GM23338 (cell line): ENCODE data around the gene ZNF276. TPM values are rescaled to one million over a fixed set of nuclear protein-coding genes. Genes with fewer than 3 reads are reported as not detected.

Experiments used
- ATAC-seq: fragments of 200-7000 bp; cut with Tn5 transposase; 3 replicates; pipeline ENCODE4 v1.9.1; 2020
- DNase-seq: peaks from one replicate; pipeline ENCODE4 v3.0.0-alpha.2; 2015; ENCODE audit warnings: low spot score
- H2AFZ ChIP-seq: fragments of 200-600 bp; sonication (generic); 2 replicates; pipeline ENCODE4 v1.8.0; 2016; ENCODE audit warnings: antibody characterized with exemption, mild to moderate bottlenecking, moderate library complexity
- H3F3A ChIP-seq: fragments of 200-600 bp; sonication (generic); replicated peaks from 2 replicates; pipeline ENCODE4 v1.8.0; 2017; ENCODE audit warnings: antibody characterized with exemption, mixed run types, low read depth
- H3K27ac ChIP-seq: fragments of 200-600 bp; sonication (generic); 2 replicates; pipeline ENCODE4 v1.6.1; 2016; ENCODE audit warnings: low read depth
- H3K27me3 ChIP-seq: fragments of 200-600 bp; sonication (generic); 2 replicates; pipeline ENCODE4 v1.8.0; 2016; ENCODE audit warnings: mild to moderate bottlenecking, mixed run types, moderate library complexity; ENCODE audit not compliant: insufficient read depth
- H3K36me3 ChIP-seq: fragments of 200-600 bp; sonication (generic); 2 replicates; pipeline ENCODE4 v1.8.0; 2016; ENCODE audit warnings: mild to moderate bottlenecking; ENCODE audit not compliant: insufficient read depth
- H3K4me1 ChIP-seq: fragments of 200-600 bp; sonication (generic); 2 replicates; pipeline ENCODE4 v1.8.0; 2016; ENCODE audit warnings: mild to moderate bottlenecking, moderate library complexity; ENCODE audit not compliant: insufficient read depth
- H3K4me2 ChIP-seq: fragments of 200-600 bp; sonication (generic); 2 replicates; pipeline ENCODE4 v1.7.1; 2017; ENCODE audit warnings: mixed run types
- H3K4me3 ChIP-seq: fragments of 200-600 bp; sonication (generic); 2 replicates; pipeline ENCODE4 v1.6.1; 2016; ENCODE audit warnings: mixed run types
- H3K79me2 ChIP-seq: fragments of 200-600 bp; sonication (generic); replicated peaks from 2 replicates; pipeline ENCODE4 v1.8.0; 2017; ENCODE audit warnings: mild to moderate bottlenecking; ENCODE audit not compliant: insufficient read depth
- H3K9me2 ChIP-seq: fragments of 200-600 bp; sonication (generic); 2 replicates; pipeline ENCODE4 v1.8.0; 2017; ENCODE audit not compliant: insufficient read depth
- H4K20me1 ChIP-seq: fragments of 200-600 bp; sonication (generic); replicated peaks from 2 replicates; pipeline ENCODE4 v1.8.0; 2017; ENCODE audit warnings: mild to moderate bottlenecking; ENCODE audit not compliant: insufficient read depth
- H3K27ac Mint-ChIP-seq: 2 replicates; pipeline ENCODE4 v1.8.0; 2020; ENCODE audit warnings: inconsistent platforms, mild to moderate bottlenecking, moderate library complexity, mixed read lengths
- H3K27me3 Mint-ChIP-seq: 3 replicates; pipeline ENCODE4 v1.8.0; 2022; ENCODE audit warnings: low read depth, mild to moderate bottlenecking, moderate library complexity, mixed read lengths, inconsistent platforms; ENCODE audit not compliant: insufficient read depth, poor library complexity
- H3K36me3 Mint-ChIP-seq: 3 replicates; pipeline ENCODE4 v1.8.0; 2021; ENCODE audit warnings: low read depth, mild to moderate bottlenecking, inconsistent platforms, moderate library complexity, mixed read lengths
- H3K4me1 Mint-ChIP-seq: 3 replicates; pipeline ENCODE4 v1.8.0; 2020; ENCODE audit warnings: mild to moderate bottlenecking, inconsistent platforms, mixed read lengths
- H3K4me3 Mint-ChIP-seq: 3 replicates; pipeline ENCODE4 v1.8.0; 2021; ENCODE audit warnings: moderate library complexity, mild to moderate bottlenecking, inconsistent platforms, mixed read lengths
- H3K9me3 Mint-ChIP-seq: 3 replicates; pipeline ENCODE4 v1.8.0; 2020; ENCODE audit warnings: moderate library complexity, mild to moderate bottlenecking, inconsistent platforms, mixed read lengths
- CREB1 ChIP-seq: fragments of 250-450 bp; sonication (Bioruptor Pico); IDR thresholded peaks from 2 replicates; pipeline ENCODE4 v1.5.0; 2020; ENCODE audit warnings: low read depth, mild to moderate bottlenecking, moderate library complexity
- ETS1 ChIP-seq: IDR thresholded peaks from 2 replicates; pipeline ENCODE4 v1.6.1; 2016; ENCODE audit warnings: antibody characterized with exemption
- EZH2 ChIP-seq: fragments of 200-600 bp; sonication (generic); IDR thresholded peaks from one replicate; pipeline ENCODE4 v1.8.0; 2017; ENCODE audit warnings: antibody characterized with exemption, mild to moderate bottlenecking, low read depth; ENCODE audit not compliant: unreplicated experiment
- EZH2phosphoT487 ChIP-seq: fragments of 200-600 bp; sonication (generic); IDR thresholded peaks from one replicate; pipeline ENCODE4 v1.8.1; 2018; ENCODE audit warnings: antibody characterized with exemption; ENCODE audit not compliant: unreplicated experiment
- JUNB ChIP-seq: IDR thresholded peaks from one replicate; pipeline ENCODE4 v1.6.1; 2016; ENCODE audit warnings: antibody characterized with exemption; ENCODE audit not compliant: unreplicated experiment
- NANOG ChIP-seq: IDR thresholded peaks from 2 replicates; pipeline ENCODE4 v1.6.1; 2016; ENCODE audit warnings: antibody characterized with exemption, borderline replicate concordance
- POLR2AphosphoS5 ChIP-seq: IDR thresholded peaks from 2 replicates; pipeline ENCODE4 v1.6.1; 2016; ENCODE audit warnings: antibody characterized with exemption, low read depth
- REST ChIP-seq: IDR thresholded peaks from one replicate; pipeline ENCODE4 v1.6.1; 2018; ENCODE audit warnings: antibody characterized with exemption; ENCODE audit not compliant: unreplicated experiment
- STAT1 ChIP-seq: IDR thresholded peaks from one replicate; pipeline ENCODE4 v1.6.1; 2016; ENCODE audit warnings: antibody characterized with exemption; ENCODE audit not compliant: unreplicated experiment
- ZNF114 ChIP-seq: fragments of 250-450 bp; sonication (Bioruptor Pico); IDR thresholded peaks from 2 replicates; pipeline ENCODE4 v1.5.0; 2020; ENCODE audit warnings: mild to moderate bottlenecking, moderate library complexity
- ZNF331 ChIP-seq: fragments of 250-450 bp; sonication (Bioruptor Pico); IDR thresholded peaks from 2 replicates; pipeline ENCODE4 v1.5.0; 2020; ENCODE audit warnings: low read depth, mild to moderate bottlenecking, moderate library complexity
- polyA plus RNA-seq: library from polyadenylated mRNA; unstranded; fragments of >200 nt; fragmentation: Nextera tagmentation; extraction: Ambion mirVana; gene quantifications from 2 replicates; pipeline ENCODE4 v1.2.1, GENCODE V29; 2016
- total RNA-seq: library from RNA; depleted of rRNA; stranded (reverse); fragments of >200 nt; shearing (Covaris generic); gene quantifications from 2 replicates; pipeline ENCODE4 v1.2.3, GENCODE V29; 2014
- TF ChIP-seq, protein P1 (sequence below), 2 experiments: fragments of 200-600 bp in 1 of 2; sonication (generic) in 1 of 2; conservative IDR thresholded peaks; 2 replicates each; pipeline versions ENCODE4 v1.5.1 to v1.6.1; 2016 to 2017; ENCODE audit warnings: antibody characterized with exemption in 2 of 2, low read depth in 2 of 2, mild to moderate bottlenecking in 2 of 2, moderate library complexity in 1 of 2
- TF ChIP-seq, protein P2 (sequence below): fragments of 250-450 bp; sonication (Bioruptor Pico); IDR thresholded peaks from 2 replicates; pipeline ENCODE4 v1.5.0; 2020; ENCODE audit warnings: mild to moderate bottlenecking, moderate library complexity

The ZNF276 gene
- total and polyA plus RNA-seq, 2 experiments from 2014 or later, result 3.4 to 15.6 TPM

DNA sequence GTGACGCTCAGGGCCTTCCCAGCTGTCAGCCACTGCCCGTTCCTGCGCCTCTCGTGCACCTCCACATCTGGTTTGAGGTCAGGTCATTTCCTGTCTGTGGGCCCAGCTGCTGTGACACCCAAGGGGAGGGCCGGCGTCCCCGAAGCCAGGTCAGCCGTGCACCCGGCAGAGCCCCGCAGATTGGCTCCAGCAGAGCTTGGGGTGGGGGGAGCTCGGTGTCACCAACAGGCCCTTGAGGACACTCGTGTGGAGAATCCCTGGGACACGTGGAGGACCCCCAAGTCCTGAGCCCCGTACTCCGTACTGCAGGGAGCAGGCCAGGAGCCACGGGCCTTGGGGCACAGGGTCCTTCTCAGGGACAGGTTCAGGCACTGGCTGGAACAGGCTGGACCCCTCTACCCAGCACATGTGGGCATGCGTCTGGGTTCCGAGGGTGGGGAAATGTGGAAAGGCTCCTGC lies 24.6 kb upstream of the ZNF276 start:
- Histone ChIP-seq H3K27me3 (no peaks in the 10 kb centered on the region), H3K9me2 (no peaks in the 10 kb centered on the region), H3K4me2 (no peak overlapping the region), H2AFZ (no peak overlapping the region), H3K36me3 (0 out of 2 replicates have a peak, but pooled peaks cover 2% of the 10 kb centered on the region), H3K79me2 (no peaks in the 10 kb centered on the region), H3K4me1 (peaks cover 7% of the 10 kb centered on the region; the same call in 1 of the 2 replicates), H3F3A (peaks cover 15% of the 10 kb centered on the region; the same call in 1 of the 2 replicates), H3K4me3 (no peak overlapping the region), H3K27ac (no peak overlapping the region), H4K20me1 (peaks cover 4% of the 10 kb centered on the region)
- H3K9me3 Mint-ChIP-seq, result no peaks in the 10 kb centered on the region
- TF ChIP-seq POLR2AphosphoS5 (no peak), REST (no peak), CREB1 (no peak), STAT1 (no peak), EZH2 (no peak), ZNF114 (CRISPR knock-in tag) (no peak), ETS1 (no peak), NANOG (no peak), EZH2phosphoT487 (no peak), ZNF331 (no peak), JUNB (no peak)
- TF ChIP-seq, protein P1, sequence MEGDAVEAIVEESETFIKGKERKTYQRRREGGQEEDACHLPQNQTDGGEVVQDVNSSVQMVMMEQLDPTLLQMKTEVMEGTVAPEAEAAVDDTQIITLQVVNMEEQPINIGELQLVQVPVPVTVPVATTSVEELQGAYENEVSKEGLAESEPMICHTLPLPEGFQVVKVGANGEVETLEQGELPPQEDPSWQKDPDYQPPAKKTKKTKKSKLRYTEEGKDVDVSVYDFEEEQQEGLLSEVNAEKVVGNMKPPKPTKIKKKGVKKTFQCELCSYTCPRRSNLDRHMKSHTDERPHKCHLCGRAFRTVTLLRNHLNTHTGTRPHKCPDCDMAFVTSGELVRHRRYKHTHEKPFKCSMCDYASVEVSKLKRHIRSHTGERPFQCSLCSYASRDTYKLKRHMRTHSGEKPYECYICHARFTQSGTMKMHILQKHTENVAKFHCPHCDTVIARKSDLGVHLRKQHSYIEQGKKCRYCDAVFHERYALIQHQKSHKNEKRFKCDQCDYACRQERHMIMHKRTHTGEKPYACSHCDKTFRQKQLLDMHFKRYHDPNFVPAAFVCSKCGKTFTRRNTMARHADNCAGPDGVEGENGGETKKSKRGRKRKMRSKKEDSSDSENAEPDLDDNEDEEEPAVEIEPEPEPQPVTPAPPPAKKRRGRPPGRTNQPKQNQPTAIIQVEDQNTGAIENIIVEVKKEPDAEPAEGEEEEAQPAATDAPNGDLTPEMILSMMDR (conservative IDR thresholded peaks at IDR 0.05; ENCODE audit: low read depth in 2 of 2), result no peak
- TF ChIP-seq, protein P2, sequence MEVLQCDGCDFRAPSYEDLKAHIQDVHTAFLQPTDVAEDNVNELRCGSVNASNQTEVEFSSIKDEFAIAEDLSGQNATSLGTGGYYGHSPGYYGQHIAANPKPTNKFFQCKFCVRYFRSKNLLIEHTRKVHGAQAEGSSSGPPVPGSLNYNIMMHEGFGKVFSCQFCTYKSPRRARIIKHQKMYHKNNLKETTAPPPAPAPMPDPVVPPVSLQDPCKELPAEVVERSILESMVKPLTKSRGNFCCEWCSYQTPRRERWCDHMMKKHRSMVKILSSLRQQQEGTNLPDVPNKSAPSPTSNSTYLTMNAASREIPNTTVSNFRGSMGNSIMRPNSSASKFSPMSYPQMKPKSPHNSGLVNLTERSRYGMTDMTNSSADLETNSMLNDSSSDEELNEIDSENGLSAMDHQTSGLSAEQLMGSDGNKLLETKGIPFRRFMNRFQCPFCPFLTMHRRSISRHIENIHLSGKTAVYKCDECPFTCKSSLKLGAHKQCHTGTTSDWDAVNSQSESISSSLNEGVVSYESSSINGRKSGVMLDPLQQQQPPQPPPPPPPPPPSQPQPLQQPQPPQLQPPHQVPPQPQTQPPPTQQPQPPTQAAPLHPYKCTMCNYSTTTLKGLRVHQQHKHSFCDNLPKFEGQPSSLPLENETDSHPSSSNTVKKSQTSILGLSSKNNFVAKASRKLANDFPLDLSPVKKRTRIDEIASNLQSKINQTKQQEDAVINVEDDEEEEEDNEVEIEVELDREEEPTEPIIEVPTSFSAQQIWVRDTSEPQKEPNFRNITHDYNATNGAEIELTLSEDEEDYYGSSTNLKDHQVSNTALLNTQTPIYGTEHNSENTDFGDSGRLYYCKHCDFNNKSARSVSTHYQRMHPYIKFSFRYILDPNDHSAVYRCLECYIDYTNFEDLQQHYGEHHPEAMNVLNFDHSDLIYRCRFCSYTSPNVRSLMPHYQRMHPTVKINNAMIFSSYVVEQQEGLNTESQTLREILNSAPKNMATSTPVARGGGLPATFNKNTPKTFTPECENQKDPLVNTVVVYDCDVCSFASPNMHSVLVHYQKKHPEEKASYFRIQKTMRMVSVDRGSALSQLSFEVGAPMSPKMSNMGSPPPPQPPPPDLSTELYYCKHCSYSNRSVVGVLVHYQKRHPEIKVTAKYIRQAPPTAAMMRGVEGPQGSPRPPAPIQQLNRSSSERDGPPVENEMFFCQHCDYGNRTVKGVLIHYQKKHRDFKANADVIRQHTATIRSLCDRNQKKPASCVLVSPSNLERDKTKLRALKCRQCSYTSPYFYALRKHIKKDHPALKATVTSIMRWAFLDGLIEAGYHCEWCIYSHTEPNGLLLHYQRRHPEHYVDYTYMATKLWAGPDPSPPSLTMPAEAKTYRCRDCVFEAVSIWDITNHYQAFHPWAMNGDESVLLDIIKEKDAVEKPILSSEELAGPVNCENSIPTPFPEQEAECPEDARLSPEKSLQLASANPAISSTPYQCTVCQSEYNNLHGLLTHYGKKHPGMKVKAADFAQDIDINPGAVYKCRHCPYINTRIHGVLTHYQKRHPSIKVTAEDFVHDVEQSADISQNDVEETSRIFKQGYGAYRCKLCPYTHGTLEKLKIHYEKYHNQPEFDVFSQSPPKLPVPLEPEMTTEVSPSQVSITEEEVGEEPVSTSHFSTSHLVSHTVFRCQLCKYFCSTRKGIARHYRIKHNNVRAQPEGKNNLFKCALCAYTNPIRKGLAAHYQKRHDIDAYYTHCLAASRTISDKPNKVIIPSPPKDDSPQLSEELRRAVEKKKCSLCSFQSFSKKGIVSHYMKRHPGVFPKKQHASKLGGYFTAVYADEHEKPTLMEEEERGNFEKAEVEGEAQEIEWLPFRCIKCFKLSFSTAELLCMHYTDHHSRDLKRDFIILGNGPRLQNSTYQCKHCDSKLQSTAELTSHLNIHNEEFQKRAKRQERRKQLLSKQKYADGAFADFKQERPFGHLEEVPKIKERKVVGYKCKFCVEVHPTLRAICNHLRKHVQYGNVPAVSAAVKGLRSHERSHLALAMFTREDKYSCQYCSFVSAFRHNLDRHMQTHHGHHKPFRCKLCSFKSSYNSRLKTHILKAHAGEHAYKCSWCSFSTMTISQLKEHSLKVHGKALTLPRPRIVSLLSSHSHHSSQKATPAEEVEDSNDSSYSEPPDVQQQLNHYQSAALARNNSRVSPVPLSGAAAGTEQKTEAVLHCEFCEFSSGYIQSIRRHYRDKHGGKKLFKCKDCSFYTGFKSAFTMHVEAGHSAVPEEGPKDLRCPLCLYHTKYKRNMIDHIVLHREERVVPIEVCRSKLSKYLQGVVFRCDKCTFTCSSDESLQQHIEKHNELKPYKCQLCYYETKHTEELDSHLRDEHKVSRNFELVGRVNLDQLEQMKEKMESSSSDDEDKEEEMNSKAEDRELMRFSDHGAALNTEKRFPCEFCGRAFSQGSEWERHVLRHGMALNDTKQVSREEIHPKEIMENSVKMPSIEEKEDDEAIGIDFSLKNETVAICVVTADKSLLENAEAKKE (CRISPR knock-in tag), result no peak
- no peak overlapping the region for H3K27ac Mint-ChIP-seq
- H3K4me3 Mint-ChIP-seq, result no peak overlapping the region
- peaks cover 19% of the 10 kb centered on the region for H3K27me3 Mint-ChIP-seq
- no peak for ATAC-seq
- DNase-seq, result no peak
- H3K36me3 Mint-ChIP-seq, result peaks cover 33% of the 10 kb centered on the region
- H3K4me1 Mint-ChIP-seq, result peaks cover 3% of the 10 kb centered on the region; the same call in 1 of the 3 replicates
